Liver (tissue), 9 donors: ENCODE results near the gene PAN2. TPM values are rescaled to one million over a fixed set of nuclear protein-coding genes. Genes with fewer than 3 reads are reported as not detected.

ENCODE experiments used
- DNase-seq: peaks from one replicate; pipeline ENCODE4 v3.0.0-alpha.2; 2017; ENCODE audit warnings: low spot score
- H3K27ac ChIP-seq, 2 donors: one replicate each; pipeline ENCODE4 v1.7.0; 2013; ENCODE audit warnings: inconsistent platforms in 2 of 2, low read length in 2 of 2, control low read depth in 1 of 2, low read depth in 1 of 2, mild to moderate bottlenecking in 1 of 2
- H3K27me3 ChIP-seq, 4 donors: one replicate each; pipeline versions ENCODE4 v1.6.1 to v1.7.0; 2013; ENCODE audit warnings: low read length in 3 of 4, inconsistent platforms in 1 of 4, mild to moderate bottlenecking in 1 of 4, moderate library complexity in 1 of 4; ENCODE audit not compliant: control insufficient read depth in 4 of 4, insufficient read depth in 4 of 4
- H3K36me3 ChIP-seq, 4 donors: one replicate each; pipeline versions ENCODE4 v1.6.1 to v1.7.0; 2013; ENCODE audit warnings: low read length in 3 of 4, mild to moderate bottlenecking in 3 of 4, low read depth in 1 of 4, moderate library complexity in 1 of 4; ENCODE audit not compliant: control insufficient read depth in 4 of 4, insufficient read depth in 3 of 4
- H3K4me1 ChIP-seq, 4 donors: one replicate each; pipeline versions ENCODE4 v1.6.1 to v1.7.0; 2013; ENCODE audit warnings: low read length in 3 of 4, mild to moderate bottlenecking in 3 of 4, moderate library complexity in 1 of 4; ENCODE audit not compliant: control insufficient read depth in 4 of 4, insufficient read depth in 4 of 4
- H3K4me3 ChIP-seq, 3 donors: one replicate each; pipeline versions ENCODE4 v1.6.1 to v1.7.0; 2013; ENCODE audit warnings: low read length in 3 of 3, control low read depth in 1 of 3, low read depth in 1 of 3, mild to moderate bottlenecking in 1 of 3
- H3K9ac ChIP-seq, 2 donors: one replicate each; pipeline ENCODE4 v1.7.0; 2013; ENCODE audit warnings: low read length in 2 of 2, mild to moderate bottlenecking in 2 of 2, moderate library complexity in 2 of 2, control low read depth in 1 of 2, low read depth in 1 of 2
- H3K9me3 ChIP-seq, 4 donors: one replicate each; pipeline versions ENCODE4 v1.6.1 to v1.7.0; 2013; ENCODE audit warnings: low read length in 3 of 4; ENCODE audit not compliant: control insufficient read depth in 4 of 4
- EGR1 ChIP-seq, 2 donors: IDR thresholded peaks; 2 replicates each; pipeline ENCODE4 v1.6.1; 2016 to 2018; ENCODE audit warnings: antibody characterized with exemption in 2 of 2, low read depth in 2 of 2
- FOXA1 ChIP-seq: IDR thresholded peaks from 2 replicates; pipeline ENCODE4 v1.6.1; 2016; ENCODE audit warnings: antibody characterized with exemption
- FOXA2 ChIP-seq: IDR thresholded peaks from 2 replicates; pipeline ENCODE4 v1.6.1; 2016; ENCODE audit warnings: antibody characterized with exemption
- GABPA ChIP-seq, 2 donors: IDR thresholded peaks in 1 of 2; conservative IDR thresholded peaks in 1 of 2; 2 replicates each; pipeline ENCODE4 v1.6.1; 2016; ENCODE audit warnings: antibody characterized with exemption in 2 of 2, mild to moderate bottlenecking in 1 of 2, moderate library complexity in 1 of 2
- HNF4A ChIP-seq, 2 donors: conservative IDR thresholded peaks; 2 replicates each; pipeline ENCODE4 v1.6.1; 2016; ENCODE audit warnings: antibody characterized with exemption in 2 of 2, mild to moderate bottlenecking in 2 of 2
- HNF4G ChIP-seq: IDR thresholded peaks from 2 replicates; pipeline ENCODE4 v1.6.1; 2016; ENCODE audit warnings: antibody characterized with exemption
- JUND ChIP-seq, 2 donors: IDR thresholded peaks; 2 replicates each; pipeline ENCODE4 v1.6.1; 2016; ENCODE audit warnings: antibody characterized with exemption in 2 of 2
- MAX ChIP-seq: IDR thresholded peaks from 2 replicates; pipeline ENCODE4 v1.6.1; 2016; ENCODE audit warnings: antibody characterized with exemption
- NR2F2 ChIP-seq: IDR thresholded peaks from 2 replicates; pipeline ENCODE4 v1.6.1; 2016; ENCODE audit warnings: antibody characterized with exemption
- RAD21 ChIP-seq, 2 donors: IDR thresholded peaks; 2 replicates each; pipeline ENCODE4 v1.6.1; 2016; ENCODE audit warnings: antibody characterized with exemption in 2 of 2, mild to moderate bottlenecking in 2 of 2
- REST ChIP-seq: IDR thresholded peaks from 2 replicates; pipeline ENCODE4 v1.6.1; 2016; ENCODE audit warnings: antibody characterized with exemption, mild to moderate bottlenecking
- RXRA ChIP-seq, 2 donors: IDR thresholded peaks; 2 replicates each; pipeline ENCODE4 v1.6.1; 2017 to 2018; ENCODE audit warnings: antibody characterized with exemption in 2 of 2, mild to moderate bottlenecking in 1 of 2
- TAF1 ChIP-seq: conservative IDR thresholded peaks from 2 replicates; pipeline ENCODE4 v1.6.1; 2016; ENCODE audit warnings: antibody characterized with exemption, mild to moderate bottlenecking
- YY1 ChIP-seq: IDR thresholded peaks from 2 replicates; pipeline ENCODE4 v1.6.1; 2016; ENCODE audit warnings: antibody characterized with exemption, mild to moderate bottlenecking
- WGBS: extraction: QIAGEN DNeasy Blood & Tissue Kit; methylation state at CpG from one replicate; pipeline ENCODE4 v1.1.7; 2013; 5-methylcytosine and 5-hydroxymethylcytosine counted together
- polyA plus RNA-seq, 2 donors: library from polyadenylated mRNA; stranded (reverse) in 1 of 2; unstranded in 1 of 2; fragments of 200-250 nt in 1 of 2; fragments of >200 nt in 1 of 2; fragmentation: Nextera tagmentation in 1 of 2; extraction: Ambion mirVana in 1 of 2; gene quantifications; one replicate each; pipeline versions ENCODE4 v1.2.1 to v1.2.3, GENCODE V29; 2013 to 2015
- total RNA-seq, 2 donors: library from RNA; depleted of rRNA; stranded (reverse); fragments of >200 nt; gene quantifications; one replicate each; pipeline ENCODE4 v1.2.3, GENCODE V29; 2014
- TF ChIP-seq, protein P1 (sequence below): IDR thresholded peaks from 2 replicates; pipeline ENCODE4 v1.6.1; 2016; ENCODE audit warnings: antibody characterized with exemption
- TF ChIP-seq, protein P2 (sequence below): fragments of 150-350 bp; IDR thresholded peaks from 2 replicates; pipeline ENCODE4 v1.5.1; 2017; ENCODE audit warnings: improper control_type of control experiment, low read depth, low read length; ENCODE audit not compliant: missing input control
- TF ChIP-seq, protein P3 (sequence below): IDR thresholded peaks from 2 replicates; pipeline ENCODE4 v1.6.1; 2016; ENCODE audit warnings: antibody characterized with exemption
- donor health status: healthy.
- donor health status: healthy.
- donor health status: healthy.
- donor health status: healthy.
- donor health status: healthy.

The PAN2 gene
- total and polyA plus RNA-seq, 4 donors = 20.5 to 92.4 (median 27.7) TPM

- TF ChIP-seq REST = peak; percentile 58
- peak; percentile 67 for TF ChIP-seq TAF1
- TF ChIP-seq FOXA1 = no peak
Observed at GRCh38 chr12:56299853-56300643, 33.8 kb downstream of the PAN2 start, which contains the start of gene CS (continued).

DNA sequence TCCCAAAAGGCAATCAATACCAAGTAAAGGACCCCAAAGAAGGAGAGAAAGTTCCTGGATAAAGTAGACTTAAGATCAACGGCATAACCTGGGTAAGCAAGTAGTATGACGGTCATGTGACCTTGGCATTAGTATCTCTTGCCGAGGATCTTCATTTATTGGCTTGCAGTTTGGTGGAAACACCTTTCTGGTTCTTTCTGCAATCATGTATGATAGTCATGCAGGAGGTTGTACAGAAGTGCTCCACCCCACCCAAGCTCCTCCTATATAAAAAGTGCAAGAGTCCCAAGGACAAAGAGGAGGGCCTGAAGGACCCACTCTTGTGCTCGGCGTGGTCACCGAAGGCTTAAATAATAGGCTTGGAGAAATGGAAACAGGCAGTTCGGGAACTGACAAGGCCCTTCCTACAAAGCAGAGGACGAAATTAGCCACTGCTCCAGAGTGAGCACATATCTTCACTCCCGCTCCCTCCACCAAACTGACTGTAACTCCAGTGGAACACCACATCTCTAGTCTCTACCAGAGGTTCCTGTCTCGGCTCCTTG lies 34.4 kb downstream of the PAN2 start:
- Histone ChIP-seq H3K4me1 (peaks cover 15 to 63% (median 59%) of the 10 kb centered on the region in 4 donors), H3K9ac (peak overlapping the region; percentile 67 to 80), H3K4me3 (peak overlapping the region; percentile 70 to 97 (median 96)), H3K27me3 (no peaks in the 10 kb centered on the region), H3K9me3 (no peaks in the 10 kb centered on the region), H3K27ac (peak overlapping the region; percentile 86 to 95), H3K36me3 (peaks cover 0 to 2% (median 0%) of the 10 kb centered on the region in 4 donors)
- DNase-seq = no peak
- under 1% methylated on average over 10 of the region's 10 CpGs for WGBS
- TF ChIP-seq, protein P1, sequence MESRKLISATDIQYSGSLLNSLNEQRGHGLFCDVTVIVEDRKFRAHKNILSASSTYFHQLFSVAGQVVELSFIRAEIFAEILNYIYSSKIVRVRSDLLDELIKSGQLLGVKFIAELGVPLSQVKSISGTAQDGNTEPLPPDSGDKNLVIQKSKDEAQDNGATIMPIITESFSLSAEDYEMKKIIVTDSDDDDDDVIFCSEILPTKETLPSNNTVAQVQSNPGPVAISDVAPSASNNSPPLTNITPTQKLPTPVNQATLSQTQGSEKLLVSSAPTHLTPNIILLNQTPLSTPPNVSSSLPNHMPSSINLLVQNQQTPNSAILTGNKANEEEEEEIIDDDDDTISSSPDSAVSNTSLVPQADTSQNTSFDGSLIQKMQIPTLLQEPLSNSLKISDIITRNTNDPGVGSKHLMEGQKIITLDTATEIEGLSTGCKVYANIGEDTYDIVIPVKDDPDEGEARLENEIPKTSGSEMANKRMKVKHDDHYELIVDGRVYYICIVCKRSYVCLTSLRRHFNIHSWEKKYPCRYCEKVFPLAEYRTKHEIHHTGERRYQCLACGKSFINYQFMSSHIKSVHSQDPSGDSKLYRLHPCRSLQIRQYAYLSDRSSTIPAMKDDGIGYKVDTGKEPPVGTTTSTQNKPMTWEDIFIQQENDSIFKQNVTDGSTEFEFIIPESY = no peak
- no peak for TF ChIP-seq REST
- TF ChIP-seq HNF4G = no peak
- TF ChIP-seq, protein P2, sequence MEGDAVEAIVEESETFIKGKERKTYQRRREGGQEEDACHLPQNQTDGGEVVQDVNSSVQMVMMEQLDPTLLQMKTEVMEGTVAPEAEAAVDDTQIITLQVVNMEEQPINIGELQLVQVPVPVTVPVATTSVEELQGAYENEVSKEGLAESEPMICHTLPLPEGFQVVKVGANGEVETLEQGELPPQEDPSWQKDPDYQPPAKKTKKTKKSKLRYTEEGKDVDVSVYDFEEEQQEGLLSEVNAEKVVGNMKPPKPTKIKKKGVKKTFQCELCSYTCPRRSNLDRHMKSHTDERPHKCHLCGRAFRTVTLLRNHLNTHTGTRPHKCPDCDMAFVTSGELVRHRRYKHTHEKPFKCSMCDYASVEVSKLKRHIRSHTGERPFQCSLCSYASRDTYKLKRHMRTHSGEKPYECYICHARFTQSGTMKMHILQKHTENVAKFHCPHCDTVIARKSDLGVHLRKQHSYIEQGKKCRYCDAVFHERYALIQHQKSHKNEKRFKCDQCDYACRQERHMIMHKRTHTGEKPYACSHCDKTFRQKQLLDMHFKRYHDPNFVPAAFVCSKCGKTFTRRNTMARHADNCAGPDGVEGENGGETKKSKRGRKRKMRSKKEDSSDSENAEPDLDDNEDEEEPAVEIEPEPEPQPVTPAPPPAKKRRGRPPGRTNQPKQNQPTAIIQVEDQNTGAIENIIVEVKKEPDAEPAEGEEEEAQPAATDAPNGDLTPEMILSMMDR = no peak
- no peak for TF ChIP-seq NR2F2
- TF ChIP-seq TAF1 = no peak
- TF ChIP-seq GABPA (IDR thresholded peaks at IDR 0.05 in 1 of 2, conservative IDR thresholded peaks at IDR 0.05 in 1 of 2) = no peak
- TF ChIP-seq FOXA2 = no peak
- TF ChIP-seq EGR1 (IDR thresholded peaks at IDR 0.05; ENCODE audit: low read depth in 2 of 2) = no peak
- no peak for TF ChIP-seq JUND (IDR thresholded peaks at IDR 0.05)
- no peak for TF ChIP-seq MAX
- TF ChIP-seq RXRA (IDR thresholded peaks at IDR 0.05) = no peak
- TF ChIP-seq FOXA1 = no peak
- TF ChIP-seq YY1 = no peak
- TF ChIP-seq, protein P3, sequence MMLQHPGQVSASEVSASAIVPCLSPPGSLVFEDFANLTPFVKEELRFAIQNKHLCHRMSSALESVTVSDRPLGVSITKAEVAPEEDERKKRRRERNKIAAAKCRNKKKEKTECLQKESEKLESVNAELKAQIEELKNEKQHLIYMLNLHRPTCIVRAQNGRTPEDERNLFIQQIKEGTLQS = no peak
- no peak for TF ChIP-seq HNF4A (conservative IDR thresholded peaks at IDR 0.05)
- no peak for TF ChIP-seq RAD21 (IDR thresholded peaks at IDR 0.05)
